Measurements from ENCODE around the gene RASGRP3.

RASGRP3 gene

DNA sequence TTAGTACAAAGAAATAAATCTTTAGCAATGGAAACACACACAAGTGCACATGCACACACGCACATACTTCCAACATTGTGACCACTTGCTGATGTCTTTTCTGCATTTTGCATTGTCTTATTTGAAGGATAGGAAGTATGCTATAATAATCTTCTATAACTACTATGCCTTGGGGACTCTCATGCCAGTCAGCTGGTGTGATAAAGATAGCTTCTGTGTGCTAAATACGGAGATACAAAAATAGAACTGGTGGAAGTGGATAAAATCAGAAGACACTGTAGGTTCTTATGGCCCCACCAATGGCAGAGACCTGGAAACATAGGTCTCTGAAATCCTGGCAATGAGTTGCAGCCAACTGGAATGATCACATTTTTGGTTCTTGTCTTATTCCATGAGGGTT, 31.5 kb upstream of the RASGRP3 start:
- TF ChIP-seq ZNF274 (IDR thresholded peaks at IDR 0.05; ENCODE audit: low read depth, low read length) (no peak), YY1 (IDR thresholded peaks at IDR 0.05; ENCODE audit: insufficient read depth, insufficient read length) (no peak), SUZ12 (IDR thresholded peaks at IDR 0.05; ENCODE audit: extremely low read depth, insufficient read depth, insufficient read length) (no peak)
- Histone ChIP-seq H3K36me3 (ENCODE audit: insufficient read depth, insufficient read length, low read length) (no peaks in the 10 kb centered on the region), H3K9ac (ENCODE audit: insufficient read length, low read depth) (no peak overlapping the region), H3K9me3 (ENCODE audit: insufficient read depth, low read length) (no peaks in the 10 kb centered on the region), H3K4me1 (ENCODE audit: insufficient read depth, insufficient read length) (no peaks in the 10 kb centered on the region), H3K4me3 (ENCODE audit: insufficient read length, low read depth) (no peak overlapping the region), H3K27me3 (ENCODE audit: insufficient read depth, insufficient read length) (no peaks in the 10 kb centered on the region)
- DNase-seq (ENCODE audit: low read depth, low spot score) = no peak

DNA sequence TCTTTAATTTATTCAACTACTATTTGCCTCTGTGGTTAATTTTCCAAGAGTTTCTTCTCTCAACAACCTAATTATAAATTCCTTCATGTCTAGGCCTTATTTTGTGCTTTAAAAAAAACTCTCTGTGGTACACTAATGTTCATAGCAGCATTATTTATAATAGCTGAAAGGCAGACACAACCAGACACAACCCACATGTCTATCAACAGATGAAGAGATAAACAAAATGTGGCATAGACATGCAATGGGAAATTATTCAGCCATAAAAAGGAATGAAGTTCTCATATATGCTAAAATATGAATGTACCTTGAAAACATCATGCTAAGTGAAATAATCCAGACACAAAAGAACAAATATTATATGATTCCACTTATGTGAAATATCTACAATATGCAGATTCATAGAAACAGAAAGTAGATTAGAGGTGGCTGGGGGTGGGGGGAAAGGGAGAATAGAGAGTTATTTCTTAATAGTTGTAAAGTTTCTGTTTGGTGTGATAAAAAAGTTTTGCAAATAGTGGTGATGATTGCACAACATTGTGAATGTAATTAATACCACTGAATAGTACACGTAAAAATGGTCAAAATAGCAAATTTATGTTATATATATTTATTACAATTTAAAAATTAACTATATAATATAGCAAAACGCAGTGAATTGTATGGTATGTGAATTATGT, 28.1 kb upstream of the RASGRP3 start:
- Histone ChIP-seq H3K36me3 (ENCODE audit: insufficient read depth, insufficient read length, low read length) (no peaks in the 10 kb centered on the region), H3K4me3 (ENCODE audit: insufficient read length, low read depth) (no peak overlapping the region), H3K9ac (ENCODE audit: insufficient read length, low read depth) (no peak overlapping the region), H3K4me1 (ENCODE audit: insufficient read depth, insufficient read length) (no peaks in the 10 kb centered on the region), H3K9me3 (ENCODE audit: insufficient read depth, low read length) (no peaks in the 10 kb centered on the region), H3K27me3 (ENCODE audit: insufficient read depth, insufficient read length) (no peaks in the 10 kb centered on the region)
- no peak for TF ChIP-seq SUZ12 (IDR thresholded peaks at IDR 0.05; ENCODE audit: extremely low read depth, insufficient read depth, insufficient read length)
- TF ChIP-seq ZNF274 (IDR thresholded peaks at IDR 0.05; ENCODE audit: low read depth, low read length) = no peak
- no peak for TF ChIP-seq YY1 (IDR thresholded peaks at IDR 0.05; ENCODE audit: insufficient read depth, insufficient read length)
- DNase-seq (ENCODE audit: low read depth, low spot score) = no peak

- Histone ChIP-seq H3K36me3 (ENCODE audit: insufficient read depth, insufficient read length, low read length) (no peaks in the 10 kb centered on the region), H3K9ac (ENCODE audit: insufficient read length, low read depth) (no peak overlapping the region), H3K4me3 (ENCODE audit: insufficient read length, low read depth) (no peak overlapping the region), H3K27me3 (ENCODE audit: insufficient read depth, insufficient read length) (no peaks in the 10 kb centered on the region), H3K4me1 (ENCODE audit: insufficient read depth, insufficient read length) (no peaks in the 10 kb centered on the region), H3K9me3 (ENCODE audit: insufficient read depth, low read length) (no peaks in the 10 kb centered on the region)
- no peak for DNase-seq (ENCODE audit: low read depth, low spot score)
- TF ChIP-seq ZNF274 (IDR thresholded peaks at IDR 0.05; ENCODE audit: low read depth, low read length) (no peak), YY1 (IDR thresholded peaks at IDR 0.05; ENCODE audit: insufficient read depth, insufficient read length) (no peak), SUZ12 (IDR thresholded peaks at IDR 0.05; ENCODE audit: extremely low read depth, insufficient read depth, insufficient read length) (no peak)
Observed at GRCh38 chr2:33451214-33451613, 25.2 kb upstream of the RASGRP3 start.

DNA sequence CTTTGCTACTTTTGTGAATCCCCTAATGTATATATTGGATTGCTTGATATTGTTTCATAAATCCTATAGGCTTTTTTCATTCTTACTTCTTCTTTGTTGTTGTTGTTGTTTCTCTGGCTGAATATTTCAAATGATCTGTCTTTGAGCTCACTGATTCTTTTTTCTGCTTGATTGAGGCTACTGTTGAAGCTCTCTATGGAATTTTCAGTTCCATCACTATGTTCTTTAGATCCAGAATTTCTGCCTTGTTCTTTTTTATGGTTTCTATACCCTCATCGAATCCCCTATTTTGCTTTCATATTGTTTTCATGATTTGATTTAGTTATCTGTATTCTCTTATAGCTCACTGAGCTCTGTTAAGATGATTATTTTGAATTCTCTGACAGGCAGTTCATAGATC, 24.6 kb upstream of the RASGRP3 start:
- Histone ChIP-seq H3K4me1 (ENCODE audit: insufficient read depth, insufficient read length) (no peaks in the 10 kb centered on the region), H3K9ac (ENCODE audit: insufficient read length, low read depth) (no peak overlapping the region), H3K4me3 (ENCODE audit: insufficient read length, low read depth) (no peak overlapping the region), H3K27me3 (ENCODE audit: insufficient read depth, insufficient read length) (no peaks in the 10 kb centered on the region), H3K36me3 (ENCODE audit: insufficient read depth, insufficient read length, low read length) (no peaks in the 10 kb centered on the region), H3K9me3 (ENCODE audit: insufficient read depth, low read length) (no peaks in the 10 kb centered on the region)
- no peak for TF ChIP-seq ZNF274 (IDR thresholded peaks at IDR 0.05; ENCODE audit: low read depth, low read length)
- TF ChIP-seq SUZ12 (IDR thresholded peaks at IDR 0.05; ENCODE audit: extremely low read depth, insufficient read depth, insufficient read length) = no peak
- no peak for TF ChIP-seq YY1 (IDR thresholded peaks at IDR 0.05; ENCODE audit: insufficient read depth, insufficient read length)
- no peak for DNase-seq (ENCODE audit: low read depth, low spot score)

- Histone ChIP-seq H3K4me3 (ENCODE audit: insufficient read length, low read depth) (no peak overlapping the region), H3K27me3 (ENCODE audit: insufficient read depth, insufficient read length) (no peaks in the 10 kb centered on the region), H3K36me3 (ENCODE audit: insufficient read depth, insufficient read length, low read length) (no peaks in the 10 kb centered on the region), H3K9ac (ENCODE audit: insufficient read length, low read depth) (no peak overlapping the region), H3K4me1 (ENCODE audit: insufficient read depth, insufficient read length) (no peaks in the 10 kb centered on the region), H3K9me3 (ENCODE audit: insufficient read depth, low read length) (no peaks in the 10 kb centered on the region)
- DNase-seq (ENCODE audit: low read depth, low spot score) = no peak
- TF ChIP-seq YY1 (IDR thresholded peaks at IDR 0.05; ENCODE audit: insufficient read depth, insufficient read length) (no peak), ZNF274 (IDR thresholded peaks at IDR 0.05; ENCODE audit: low read depth, low read length) (no peak), SUZ12 (IDR thresholded peaks at IDR 0.05; ENCODE audit: extremely low read depth, insufficient read depth, insufficient read length) (no peak)
Observed at GRCh38 chr2:33452545-33452944, 23.9 kb upstream of the RASGRP3 start.

DNA sequence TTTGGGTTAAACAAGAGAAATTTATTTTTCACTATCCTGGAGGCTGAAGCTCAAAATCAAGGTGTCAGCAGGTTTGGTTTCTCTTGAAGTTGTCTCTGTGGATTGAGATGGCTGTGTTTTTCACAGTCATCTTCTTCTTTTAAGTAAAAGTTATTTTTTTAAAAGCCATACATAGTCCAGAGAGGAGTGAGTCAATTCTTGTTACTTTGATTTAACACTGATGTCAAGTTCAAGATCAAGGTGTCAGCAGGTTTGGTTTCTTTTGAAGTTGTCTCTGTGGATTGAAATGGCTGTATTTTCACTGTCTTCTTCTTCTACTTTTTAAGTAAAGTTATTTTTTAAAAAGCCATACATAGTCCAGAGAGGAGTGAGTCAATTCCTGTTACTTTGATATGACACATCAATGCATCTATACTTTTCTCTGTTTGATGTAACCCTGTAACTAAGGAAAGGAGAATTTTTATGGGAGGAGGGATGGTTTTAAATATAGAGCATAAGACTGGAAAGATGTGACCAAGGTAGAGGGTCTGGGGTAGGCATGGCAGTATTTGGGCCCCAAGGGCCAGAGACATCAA, 22.5 kb upstream of the RASGRP3 start:
- no peaks in the 10 kb centered on the region for H3K36me3 ChIP-seq (ENCODE audit: insufficient read depth, insufficient read length, low read length)
- H3K4me1 ChIP-seq (ENCODE audit: insufficient read depth, insufficient read length) = no peaks in the 10 kb centered on the region
- TF ChIP-seq ZNF274 (IDR thresholded peaks at IDR 0.05; ENCODE audit: low read depth, low read length) (no peak), YY1 (IDR thresholded peaks at IDR 0.05; ENCODE audit: insufficient read depth, insufficient read length) (no peak), SUZ12 (IDR thresholded peaks at IDR 0.05; ENCODE audit: extremely low read depth, insufficient read depth, insufficient read length) (no peak)
- H3K27me3 ChIP-seq (ENCODE audit: insufficient read depth, insufficient read length) = no peaks in the 10 kb centered on the region
- H3K4me3 ChIP-seq (ENCODE audit: insufficient read length, low read depth) = no peak overlapping the region
- H3K9me3 ChIP-seq (ENCODE audit: insufficient read depth, low read length) = no peaks in the 10 kb centered on the region
- no peak for DNase-seq (ENCODE audit: low read depth, low spot score)
- H3K9ac ChIP-seq (ENCODE audit: insufficient read length, low read depth) = no peak overlapping the region

GRCh38 chr2:33457556-33458247, 18.7 kb upstream of the RASGRP3 start:
- Histone ChIP-seq H3K4me1 (ENCODE audit: insufficient read depth, insufficient read length) (no peaks in the 10 kb centered on the region), H3K9ac (ENCODE audit: insufficient read length, low read depth) (no peak overlapping the region), H3K4me3 (ENCODE audit: insufficient read length, low read depth) (no peak overlapping the region), H3K9me3 (ENCODE audit: insufficient read depth, low read length) (no peaks in the 10 kb centered on the region), H3K36me3 (ENCODE audit: insufficient read depth, insufficient read length, low read length) (no peaks in the 10 kb centered on the region), H3K27me3 (ENCODE audit: insufficient read depth, insufficient read length) (no peaks in the 10 kb centered on the region)
- DNase-seq (ENCODE audit: low read depth, low spot score) = no peak
- no peak for TF ChIP-seq SUZ12 (IDR thresholded peaks at IDR 0.05; ENCODE audit: extremely low read depth, insufficient read depth, insufficient read length)
- no peak for TF ChIP-seq YY1 (IDR thresholded peaks at IDR 0.05; ENCODE audit: insufficient read depth, insufficient read length)
- TF ChIP-seq ZNF274 (IDR thresholded peaks at IDR 0.05; ENCODE audit: low read depth, low read length) = no peak

Data from NT2/D1 (cell line).